HG02885 (cell line): ENCODE measurements around the gene HMBS.
"Not testable (repeated sequence)": the region's sequence is repeated elsewhere in the genome, so short reads cannot be mapped to it uniquely, and the experiment has no call there.

Experiments
- ATAC-seq: cut with Tn5 transposase; IDR thresholded peaks from one replicate; pipeline ENCODE4 v1.9.1; 2021; ENCODE audit warnings: mild to moderate bottlenecking; ENCODE audit not compliant: unreplicated experiment, poor library complexity

Gene HMBS

GRCh38 chr11:119100994-119101758, 16.5 kb downstream of the HMBS start:
- peak; percentile 7 for ATAC-seq

- ATAC-seq, result peak; percentile 83
These were observed 17.2 kb downstream of the HMBS start, which contains the start of gene DPAGT1 for GRCh38 chr11:119101759-119102423. DPAGT1 (minus strand) TSS chr11:119101853; CDS start chr11:119101655, 198 bp downstream.

- ATAC-seq, result not testable (repeated sequence)
These were observed 18.5 kb downstream of the HMBS start for GRCh38 chr11:119103161-119103664.

- ATAC-seq, result no peak
These were observed 19.1 kb downstream of the HMBS start for GRCh38 chr11:119103793-119104192.

GRCh38 chr11:119106564-119107537, 22.2 kb downstream of the HMBS start, which contains the start of gene C2CD2L:
C2CD2L (plus strand) TSS chr11:119107344; CDS start chr11:119107742, 398 bp downstream.
- peak; percentile 77 for ATAC-seq

GRCh38 chr11:119107538-119108145, 23.0 kb downstream of the HMBS start:
- ATAC-seq, result peak; percentile 24

GRCh38 chr11:119108146-119108856, 23.6 kb downstream of the HMBS start:
- no peak for ATAC-seq

GRCh38 chr11:119108857-119109221, 24.2 kb downstream of the HMBS start:
- ATAC-seq, result no peak

- no peak for ATAC-seq
These were observed 25.2 kb downstream of the HMBS start for GRCh38 chr11:119109843-119110242.

- ATAC-seq, result no peak
These were observed 25.8 kb downstream of the HMBS start for GRCh38 chr11:119110439-119110838.

- ATAC-seq, result no peak
These were observed 26.8 kb downstream of the HMBS start for GRCh38 chr11:119111361-119111925.

- no peak for ATAC-seq
These were observed 27.8 kb downstream of the HMBS start for GRCh38 chr11:119112314-119113020.

GRCh38 chr11:119113716-119114115, 29.0 kb downstream of the HMBS start:
- no peak for ATAC-seq

- ATAC-seq, result no peak
These were observed 29.7 kb downstream of the HMBS start for GRCh38 chr11:119114351-119114750.

GRCh38 chr11:119115484-119116234, 31.0 kb downstream of the HMBS start:
- no peak for ATAC-seq

GRCh38 chr11:119116235-119116594, 31.5 kb downstream of the HMBS start:
- no peak for ATAC-seq

GRCh38 chr11:119116601-119117000, 31.9 kb downstream of the HMBS start:
- no peak for ATAC-seq
